ENCODE results near the gene AICDA.
"Not testable (repeated sequence)": the region's sequence is repeated elsewhere in the genome, so short reads cannot be mapped to it uniquely, and the experiment has no call there.

- TF ChIP-seq CTCF, POLR2A (IDR thresholded peaks at IDR 0.05): not testable (repeated sequence)
These were observed 1.2 kb upstream of the AICDA start for GRCh38 chr12:8613881-8614280.
